H9 (cell line): ENCODE results near the gene NDUFC2. TPM values are rescaled to one million over a fixed set of nuclear protein-coding genes. Genes with fewer than 3 reads are reported as not detected.

ENCODE experiments used
- DNase-seq: peaks from one replicate; pipeline ENCODE4 v3.0.0-alpha.2; 2017
- H2AFZ ChIP-seq: one replicate; pipeline ENCODE4 v1.6.1; 2013; ENCODE audit warnings: mild to moderate bottlenecking, low read length, control low read depth, moderate library complexity
- H2AK5ac ChIP-seq: 2 replicates; pipeline ENCODE4 v1.6.1; 2013; ENCODE audit warnings: low read length, control low read depth, mixed read lengths; ENCODE audit not compliant: insufficient read length
- H2BK120ac ChIP-seq: one replicate; pipeline ENCODE4 v1.6.1; 2013; ENCODE audit warnings: low read depth, mild to moderate bottlenecking, low read length, control low read depth, inconsistent platforms; ENCODE audit not compliant: poor library complexity, severe bottlenecking
- H2BK12ac ChIP-seq: 2 replicates; pipeline ENCODE4 v1.6.1; 2013; ENCODE audit warnings: low read length, control low read depth, mixed read lengths, low read depth; ENCODE audit not compliant: insufficient read length
- H2BK15ac ChIP-seq: 2 replicates; pipeline ENCODE4 v1.6.1; 2013; ENCODE audit warnings: low read depth, low read length, control low read depth
- H2BK20ac ChIP-seq: one replicate; pipeline ENCODE4 v1.6.1; 2013; ENCODE audit warnings: low read depth, mild to moderate bottlenecking, low read length, control low read depth, inconsistent platforms; ENCODE audit not compliant: poor library complexity, severe bottlenecking
- H2BK5ac ChIP-seq: 2 replicates; pipeline ENCODE4 v1.6.1; 2013; ENCODE audit warnings: low read length, control low read depth, mixed read lengths; ENCODE audit not compliant: insufficient read length
- H3K14ac ChIP-seq: 2 replicates; pipeline ENCODE4 v1.6.1; 2013; ENCODE audit warnings: low read length, control low read depth; ENCODE audit not compliant: insufficient read depth
- H3K18ac ChIP-seq: 2 replicates; pipeline ENCODE4 v1.6.1; 2013; ENCODE audit warnings: low read depth, mild to moderate bottlenecking, mixed read lengths, low read length, control low read depth; ENCODE audit not compliant: insufficient read length
- H3K23ac ChIP-seq: 2 replicates; pipeline ENCODE4 v1.6.1; 2013; ENCODE audit warnings: low read length, control low read depth, mixed read lengths, low read depth; ENCODE audit not compliant: insufficient read length
- H3K23me2 ChIP-seq: 2 replicates; pipeline ENCODE4 v1.6.1; 2013; ENCODE audit warnings: low read depth, mild to moderate bottlenecking, mixed read lengths, low read length, control low read depth; ENCODE audit not compliant: insufficient read length, poor library complexity, severe bottlenecking
- H3K27ac ChIP-seq: 2 replicates; pipeline ENCODE4 v1.5.1; 2013; ENCODE audit warnings: low read length, control low read depth, mixed read lengths, low read depth; ENCODE audit not compliant: insufficient read length
- H3K27me3 ChIP-seq: 2 replicates; pipeline ENCODE4 v1.6.1; 2013; ENCODE audit warnings: low read length, control low read depth, inconsistent platforms; ENCODE audit not compliant: insufficient read depth
- H3K4ac ChIP-seq: 2 replicates; pipeline ENCODE4 v1.6.1; 2013; ENCODE audit warnings: low read depth, mild to moderate bottlenecking, control low read depth, inconsistent platforms, low read length, moderate library complexity
- H3K4me1 ChIP-seq: 2 replicates; pipeline ENCODE4 v1.6.1; 2013; ENCODE audit warnings: low read length, control low read depth, inconsistent platforms; ENCODE audit not compliant: insufficient read depth
- H3K4me2 ChIP-seq: 2 replicates; pipeline ENCODE4 v1.6.1; 2013; ENCODE audit warnings: low read length, control low read depth, mixed read lengths; ENCODE audit not compliant: insufficient read length, insufficient read depth
- H3K56ac ChIP-seq: 2 replicates; pipeline ENCODE4 v1.6.1; 2013; ENCODE audit warnings: low read depth, mild to moderate bottlenecking, mixed read lengths, low read length, control low read depth; ENCODE audit not compliant: insufficient read length
- H3K79me1 ChIP-seq: 2 replicates; pipeline ENCODE4 v1.6.1; 2013; ENCODE audit warnings: low read depth, mild to moderate bottlenecking, moderate library complexity, low read length, control low read depth, inconsistent platforms; ENCODE audit not compliant: insufficient read depth, poor library complexity, severe bottlenecking
- H3K79me2 ChIP-seq: 2 replicates; pipeline ENCODE4 v1.6.1; 2013; ENCODE audit warnings: low read length, control low read depth, inconsistent platforms; ENCODE audit not compliant: insufficient read depth
- H3K9ac ChIP-seq: 2 replicates; pipeline ENCODE4 v1.6.1; 2013; ENCODE audit warnings: low read length, control low read depth, mixed read lengths; ENCODE audit not compliant: insufficient read length; ENCODE audit errors: extremely low read depth
- H3K9me3 ChIP-seq: one replicate; pipeline ENCODE4 v1.6.1; 2013; ENCODE audit warnings: low read depth, low read length, inconsistent platforms; ENCODE audit not compliant: control insufficient read depth
- H3T11ph ChIP-seq: one replicate; pipeline ENCODE4 v1.6.1; 2013; ENCODE audit warnings: mild to moderate bottlenecking, low read length, control low read depth, inconsistent platforms
- H4K20me1 ChIP-seq: one replicate; pipeline ENCODE4 v1.6.1; 2013; ENCODE audit not compliant: control insufficient read depth, insufficient read length, insufficient read depth
- H4K5ac ChIP-seq: 2 replicates; pipeline ENCODE4 v1.6.1; 2013; ENCODE audit warnings: low read depth, mild to moderate bottlenecking, mixed read lengths, low read length, control low read depth; ENCODE audit not compliant: insufficient read length
- H4K8ac ChIP-seq: replicated peaks from 2 replicates; pipeline ENCODE4 v1.6.1; 2013; ENCODE audit warnings: low read length, control low read depth, mixed read lengths, low read depth; ENCODE audit not compliant: insufficient read length
- H4K91ac ChIP-seq: 2 replicates; pipeline ENCODE4 v1.6.1; 2013; ENCODE audit warnings: low read depth, mild to moderate bottlenecking, moderate library complexity, mixed read lengths, low read length, control low read depth; ENCODE audit not compliant: insufficient read length
- H3K27ac Mint-ChIP-seq, 3 experiments: 2 replicates in 2 of 3; 3 replicates in 1 of 3; pipeline ENCODE4 v1.8.0; 2020 to 2021; ENCODE audit warnings: mixed read lengths in 3 of 3, mild to moderate bottlenecking in 1 of 3, moderate library complexity in 1 of 3
- H3K27me3 Mint-ChIP-seq: 2 replicates; pipeline ENCODE4 v1.8.0; 2021; ENCODE audit warnings: low read depth, mild to moderate bottlenecking, moderate library complexity, mixed read lengths
- H3K36me3 Mint-ChIP-seq, 3 experiments: 2 replicates in 2 of 3; 3 replicates in 1 of 3; pipeline ENCODE4 v1.8.0; 2020 to 2021; ENCODE audit warnings: low read depth in 3 of 3, mixed read lengths in 3 of 3; ENCODE audit not compliant: insufficient read depth in 1 of 3
- H3K4me1 Mint-ChIP-seq, 2 experiments: 2 replicates each; pipeline ENCODE4 v1.8.0; 2020; ENCODE audit warnings: mixed read lengths in 2 of 2
- H3K4me3 Mint-ChIP-seq, 2 experiments: 2 replicates in 1 of 2; 3 replicates in 1 of 2; pipeline ENCODE4 v1.8.0; 2020 to 2021; ENCODE audit warnings: mild to moderate bottlenecking in 2 of 2, mixed read lengths in 2 of 2, moderate library complexity in 1 of 2
- H3K9me3 Mint-ChIP-seq, 2 experiments: 2 replicates in 1 of 2; 3 replicates in 1 of 2; pipeline ENCODE4 v1.8.0; 2020; ENCODE audit warnings: mild to moderate bottlenecking in 2 of 2, mixed read lengths in 2 of 2, moderate library complexity in 1 of 2
- WGBS: extraction: QIAGEN DNeasy Blood & Tissue Kit; methylation state at CpG from one replicate; pipeline ENCODE4 v1.1.7; 2013; ENCODE audit warnings: missing lambda C conversion rate, low lambda C conversion rate, mixed read lengths; ENCODE audit not compliant: insufficient read length; ENCODE audit errors: extremely low coverage; 5-methylcytosine and 5-hydroxymethylcytosine counted together
- total RNA-seq: library from RNA; stranded (reverse); gene quantifications from 2 replicates; pipeline ENCODE4 v1.2.1, GENCODE V29; 2021
- TF ChIP-seq, protein P1 (sequence below): fragments of 200-600 bp; sonication (generic); conservative IDR thresholded peaks from 3 replicates; pipeline ENCODE4 v1.8.0; 2021; ENCODE audit warnings: antibody characterized with exemption, mild to moderate bottlenecking

Gene NDUFC2
- total RNA-seq, 1 experiment from 2014 or later, result 247 TPM

DNA sequence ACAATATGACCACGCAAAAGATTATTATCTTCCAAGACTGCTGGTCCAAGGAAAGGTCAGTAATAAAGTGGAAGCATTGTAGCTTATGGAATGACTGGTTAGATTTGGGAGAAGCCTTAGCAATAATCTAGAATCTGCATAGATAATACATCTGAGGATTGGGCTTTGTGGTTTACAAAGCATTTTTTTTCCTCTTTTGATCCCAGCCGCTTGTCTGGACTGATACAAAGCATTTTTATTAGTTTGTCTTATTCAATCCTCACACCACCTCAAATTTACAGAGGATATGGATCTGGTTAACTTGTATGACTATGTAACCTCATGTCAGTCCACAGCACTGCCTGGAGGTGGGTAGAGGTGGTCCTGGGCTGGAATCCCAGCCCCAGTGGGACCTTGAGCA lies 17.0 kb downstream of the NDUFC2 start:
- Histone ChIP-seq H3K4me2 (no peak overlapping the region), H3K79me1 (no peaks in the 10 kb centered on the region), H2AK5ac (no peak overlapping the region), H2BK20ac (no peak overlapping the region), H4K8ac (no peak overlapping the region), H3K56ac (no peak overlapping the region), H2BK12ac (no peak overlapping the region), H3K18ac (no peak overlapping the region), H3K14ac (no peak overlapping the region), H3K9me3 (no peaks in the 10 kb centered on the region), H4K20me1 (no peaks in the 10 kb centered on the region), H3K4ac (no peak overlapping the region), H3K9ac (no peak overlapping the region), H3K79me2 (no peaks in the 10 kb centered on the region), H4K91ac (no peak overlapping the region), H3K23me2 (no peaks in the 10 kb centered on the region), H3K23ac (no peak overlapping the region), H4K5ac (no peak overlapping the region), H3K27me3 (no peaks in the 10 kb centered on the region), H2BK5ac (no peak overlapping the region), H2BK120ac (no peak overlapping the region), H2BK15ac (no peak overlapping the region), H2AFZ (no peak overlapping the region), H3K27ac (no peak overlapping the region), H3T11ph (no peak overlapping the region), H3K4me1 (no peaks in the 10 kb centered on the region)
- TF ChIP-seq, protein P1, sequence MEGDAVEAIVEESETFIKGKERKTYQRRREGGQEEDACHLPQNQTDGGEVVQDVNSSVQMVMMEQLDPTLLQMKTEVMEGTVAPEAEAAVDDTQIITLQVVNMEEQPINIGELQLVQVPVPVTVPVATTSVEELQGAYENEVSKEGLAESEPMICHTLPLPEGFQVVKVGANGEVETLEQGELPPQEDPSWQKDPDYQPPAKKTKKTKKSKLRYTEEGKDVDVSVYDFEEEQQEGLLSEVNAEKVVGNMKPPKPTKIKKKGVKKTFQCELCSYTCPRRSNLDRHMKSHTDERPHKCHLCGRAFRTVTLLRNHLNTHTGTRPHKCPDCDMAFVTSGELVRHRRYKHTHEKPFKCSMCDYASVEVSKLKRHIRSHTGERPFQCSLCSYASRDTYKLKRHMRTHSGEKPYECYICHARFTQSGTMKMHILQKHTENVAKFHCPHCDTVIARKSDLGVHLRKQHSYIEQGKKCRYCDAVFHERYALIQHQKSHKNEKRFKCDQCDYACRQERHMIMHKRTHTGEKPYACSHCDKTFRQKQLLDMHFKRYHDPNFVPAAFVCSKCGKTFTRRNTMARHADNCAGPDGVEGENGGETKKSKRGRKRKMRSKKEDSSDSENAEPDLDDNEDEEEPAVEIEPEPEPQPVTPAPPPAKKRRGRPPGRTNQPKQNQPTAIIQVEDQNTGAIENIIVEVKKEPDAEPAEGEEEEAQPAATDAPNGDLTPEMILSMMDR, result no peak
- DNase-seq, result no peak
- Mint-ChIP-seq H3K36me3 (peaks cover 6 to 10% (median 6%) of the 10 kb centered on the region in 3 experiments; a peak in 6 of 7 replicates), H3K27ac (no peak overlapping the region), H3K4me3 (no peak overlapping the region), H3K27me3 (no peaks in the 10 kb centered on the region), H3K4me1 (no peaks in the 10 kb centered on the region), H3K9me3 (no peaks in the 10 kb centered on the region)
- WGBS, result no CpG with 5 or more reads among the region's 2 CpGs
